K562 (cell line): ENCODE results near the gene MGAT1. TPM values are rescaled to one million over a fixed set of nuclear protein-coding genes. Genes with fewer than 3 reads are reported as not detected.
A peak's percentile ranks its signal among the peaks of the same experiment; 100 is the strongest.

Experiments
- ASH1L ChIP-seq: fragments of 450-650 bp; IDR thresholded peaks from 2 replicates; pipeline ENCODE4 v1.6.1; 2018; ENCODE audit warnings: borderline replicate concordance, mild to moderate bottlenecking, low read depth; ENCODE audit not compliant: partially characterized antibody
- CHAMP1 ChIP-seq: fragments of 450-650 bp; IDR thresholded peaks from 2 replicates; pipeline ENCODE4 v1.6.1; 2016; ENCODE audit warnings: mild to moderate bottlenecking
- CTCF ChIP-seq, 3 experiments: IDR thresholded peaks in 2 of 3; conservative IDR thresholded peaks in 1 of 3; 2 replicates each; pipeline ENCODE4 v1.5.1; 2011 to 2012; ENCODE audit warnings: low read length in 3 of 3, mild to moderate bottlenecking in 3 of 3, control low read depth in 2 of 3, improper control_type of control experiment in 1 of 3, inconsistent platforms in 1 of 3, low read depth in 1 of 3, mixed read lengths in 1 of 3, moderate library complexity in 1 of 3; ENCODE audit not compliant: insufficient read depth in 2 of 3
- DIDO1 ChIP-seq: fragments of 450-650 bp; IDR thresholded peaks from 2 replicates; pipeline ENCODE4 v1.6.1; 2016; ENCODE audit warnings: low read depth, missing biosample characterization, missing genetic modification characterization
- FOSL1 ChIP-seq: fragments of 200-800 bp; sonication (Bioruptor generic); conservative IDR thresholded peaks from 2 replicates; pipeline ENCODE4 v1.6.1; 2016; ENCODE audit warnings: missing genetic modification characterization, missing compliant biosample characterization
- HDGF ChIP-seq: fragments of 450-650 bp; IDR thresholded peaks from 2 replicates; pipeline ENCODE4 v1.6.1; 2016
- JUND ChIP-seq, 2 experiments: IDR thresholded peaks; 2 replicates in 1 of 2; 3 replicates in 1 of 2; pipeline ENCODE4 v1.6.1; 2011; ENCODE audit warnings: borderline replicate concordance in 2 of 2, low read depth in 2 of 2, low read length in 2 of 2, improper control_type of control experiment in 1 of 2, missing biosample characterization in 1 of 2, missing genetic modification characterization in 1 of 2, missing genetic modification reagents in 1 of 2
- KLF16 ChIP-seq: IDR thresholded peaks from 2 replicates; pipeline ENCODE4 v1.6.1; 2016; ENCODE audit warnings: antibody characterized with exemption
- LEF1 ChIP-seq: fragments of 450-650 bp; IDR thresholded peaks from 2 replicates; pipeline ENCODE4 v1.6.1; 2016; ENCODE audit warnings: mild to moderate bottlenecking
- NCOA2 ChIP-seq, 2 experiments: fragments of 450-650 bp; IDR thresholded peaks; 2 replicates each; pipeline ENCODE4 v1.6.1; 2018; ENCODE audit warnings: mild to moderate bottlenecking in 2 of 2, moderate library complexity in 1 of 2; ENCODE audit not compliant: partially characterized antibody in 2 of 2
- POLR2H ChIP-seq: IDR thresholded peaks from 2 replicates; pipeline ENCODE4 v1.6.1; 2016; ENCODE audit warnings: missing genetic modification characterization, low read depth, mild to moderate bottlenecking, control low read depth, missing compliant biosample characterization, moderate library complexity
- PREB ChIP-seq: sonication (generic); formaldehyde crosslinking; IDR thresholded peaks from 2 replicates; pipeline ENCODE4 v1.8.1; 2023; ENCODE audit warnings: mild to moderate bottlenecking, missing genetic modification reagents
- PTTG1 ChIP-seq: fragments of 450-650 bp; IDR thresholded peaks from 2 replicates; pipeline ENCODE4 v1.6.1; 2016; ENCODE audit warnings: low read depth, mild to moderate bottlenecking, missing genetic modification characterization, missing compliant biosample characterization
- RAD21 ChIP-seq, 2 experiments: fragments of 250-450 bp in 1 of 2; fragments of 450-650 bp in 1 of 2; sonication (Bioruptor Pico) in 1 of 2; formaldehyde crosslinking in 1 of 2; IDR thresholded peaks in 1 of 2; conservative IDR thresholded peaks in 1 of 2; 2 replicates each; pipeline versions ENCODE4 v1.4.0 to v1.8.0; 2020 to 2022; ENCODE audit warnings: mild to moderate bottlenecking in 2 of 2, moderate library complexity in 1 of 2
- RFX7 ChIP-seq: fragments of 250-450 bp; sonication (Bioruptor Pico); IDR thresholded peaks from 2 replicates; pipeline ENCODE4 v1.5.1; 2021; ENCODE audit warnings: mild to moderate bottlenecking
- TARDBP ChIP-seq: fragments of 450-650 bp; IDR thresholded peaks from 2 replicates; pipeline ENCODE4 v1.6.1; 2016
- ZBTB49 ChIP-seq: sonication (generic); formaldehyde crosslinking; IDR thresholded peaks from 2 replicates; pipeline ENCODE4 v1.8.0; 2022; ENCODE audit warnings: missing genetic modification reagents, mild to moderate bottlenecking, borderline replicate concordance
- ZNF133 ChIP-seq: fragments of 250-450 bp; sonication (Bioruptor Pico); IDR thresholded peaks from 2 replicates; pipeline ENCODE4 v1.4.0; 2020; ENCODE audit warnings: mild to moderate bottlenecking
- ZNF239 ChIP-seq: fragments of 250-450 bp; sonication (Bioruptor Pico); IDR thresholded peaks from 2 replicates; pipeline ENCODE4 v1.4.0; 2020; ENCODE audit warnings: mild to moderate bottlenecking
- ZNF311 ChIP-seq: fragments of 250-450 bp; sonication (Bioruptor Pico); IDR thresholded peaks from 2 replicates; pipeline ENCODE4 v1.4.0; 2020; ENCODE audit warnings: mild to moderate bottlenecking, moderate library complexity
- ZNF695 ChIP-seq: fragments of 450-650 bp; formaldehyde crosslinking; IDR thresholded peaks from 2 replicates; pipeline ENCODE4 v1.4.0; 2020; ENCODE audit warnings: mild to moderate bottlenecking, moderate library complexity
- polyA plus RNA-seq, 8 experiments: library from polyadenylated mRNA; depleted of rRNA in 4 of 8; stranded (reverse) in 5 of 8; unstranded in 3 of 8; fragments of >200 nt; fragmentation: Nextera tagmentation in 2 of 8; fragmentation: Illumina TruSeq in 1 of 8; extraction: Ambion mirVana in 2 of 8; extraction: Trizol in 1 of 8; gene quantifications; 2 replicates each; pipeline versions ENCODE4 v1.2.1 to v1.2.3, GENCODE V29; 2011 to 2014; ENCODE audit warnings: inconsistent platforms in 1 of 8, missing spikeins in 1 of 8
- total RNA-seq, 7 experiments: library from RNA; depleted of rRNA in 6 of 7; stranded (reverse); fragments of >200 nt in 6 of 7; fragmentation: Illumina TruSeq in 2 of 7; extraction: Trizol in 2 of 7; gene quantifications; 2 replicates each; pipeline versions ENCODE4 v1.2.1 to v1.2.3, GENCODE V29; 2011 to 2021; ENCODE audit warnings: low replicate concordance in 1 of 7

Gene MGAT1
- total and polyA plus RNA-seq, 9 of the 15 experiments (the other 6 are each of a cell fraction or from before 2014, with no cell fraction given) = 3.9 to 82.7 (median 44.5) TPM

- TF ChIP-seq CTCF (IDR thresholded peaks at IDR 0.05 in 2 of 3, conservative IDR thresholded peaks at IDR 0.05 in 1 of 3; ENCODE audit: insufficient read depth in 2 of 3, low read depth in 1 of 3, low read length in 3 of 3) (peak; percentile 75 to 83 (median 76)), LEF1 (no peak), TARDBP (no peak), DIDO1 (tag) (no peak), ZNF239 (CRISPR knock-in tag) (no peak), CHAMP1 (0 out of 2 replicates have a peak, but pooled peaks have one; percentile 25), PREB (CRISPR knock-in tag) (no peak), ZNF133 (CRISPR knock-in tag) (no peak), NCOA2 (IDR thresholded peaks at IDR 0.05; ENCODE audit: partially characterized antibody in 2 of 2) (no peak), KLF16 (peak; percentile 22; the same call in 1 of the 2 replicates), RFX7 (CRISPR knock-in tag) (no peak), PTTG1 (tag) (no peak), RAD21 (CRISPR knock-in tag; conservative IDR thresholded peaks at IDR 0.05 in 1 of 2, IDR thresholded peaks at IDR 0.05 in 1 of 2) (peak; percentile 64 to 83), FOSL1 (tag) (no peak), JUND (IDR thresholded peaks at IDR 0.05; ENCODE audit: borderline replicate concordance, low read depth, low read length) (peak; percentile 24; the same call in 1 of the 2 replicates), JUND (tag; IDR thresholded peaks at IDR 0.05; ENCODE audit: borderline replicate concordance, low read depth, low read length) (no peak; the same call in 2 of the 3 replicates), ZBTB49 (CRISPR knock-in tag) (no peak), ASH1L (no peak), ZNF311 (no peak), HDGF (no peak), POLR2H (tag) (peak; percentile 11; the same call in 1 of the 2 replicates), ZNF695 (CRISPR knock-in tag) (no peak)
Observed at GRCh38 chr5:180784497-180785097, 18.0 kb downstream of the MGAT1 start (continued).
